ENCODE data around the gene CORO1C. TPM values are rescaled to one million over a fixed set of nuclear protein-coding genes. Genes with fewer than 3 reads are reported as not detected.
A peak's percentile ranks its signal among the peaks of the same experiment; 100 is the strongest.
"Not testable (repeated sequence)": the region's sequence is repeated elsewhere in the genome, so short reads cannot be mapped to it uniquely, and the experiment has no call there.

Gene CORO1C
- total RNA-seq, 1 donor from 2014 or later: 128 TPM

DNA sequence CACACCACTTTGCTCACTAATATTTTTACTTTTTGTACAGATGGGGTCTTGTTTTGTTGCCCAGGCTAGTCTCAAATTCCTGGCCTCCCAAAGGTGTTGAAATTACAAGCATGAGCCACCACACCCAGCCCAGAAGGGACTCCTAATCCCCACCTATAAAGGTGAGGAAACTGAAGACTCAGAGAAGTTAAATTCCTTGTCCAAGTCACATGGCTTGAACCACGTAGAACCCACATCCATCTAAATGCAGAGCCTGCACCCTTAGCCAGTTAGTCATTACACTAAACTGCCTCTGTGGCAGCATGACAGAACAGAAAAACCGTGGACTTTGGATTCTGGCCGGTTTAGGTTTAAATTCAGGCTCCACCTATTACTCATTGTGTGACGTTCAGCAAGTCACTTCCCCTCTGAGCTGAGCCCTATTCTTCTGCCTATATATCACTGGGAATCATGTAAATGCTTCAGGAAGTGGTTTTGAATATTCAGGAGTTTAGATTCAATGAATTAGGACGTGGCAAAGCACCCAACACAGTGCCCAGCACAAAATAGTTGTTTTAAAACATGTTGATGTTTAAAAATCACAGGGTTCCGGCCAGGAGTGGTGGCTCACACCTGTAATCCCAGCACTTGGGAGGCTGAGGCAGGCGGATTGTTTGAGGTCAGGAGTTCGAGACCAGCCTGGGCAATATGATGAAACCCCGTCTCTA lies 3.0 kb upstream of the CORO1C start:
- Mint-ChIP-seq H3K4me3 (peak overlapping the region; percentile 41), H3K36me3 (no peaks in the 10 kb centered on the region), H3K27me3 (ENCODE audit: insufficient read depth, low read depth) (no peaks in the 10 kb centered on the region), H3K27ac (no peak overlapping the region), H3K9me3 (no peaks in the 10 kb centered on the region), H3K4me1 (peaks cover 24% of the 10 kb centered on the region)
- DNase-seq (ENCODE audit: low spot score): no peak
- H3K4me1 ChIP-seq: peaks cover 6% of the 10 kb centered on the region
- H3K27me3 ChIP-seq: no peaks in the 10 kb centered on the region
- peaks cover 16% of the 10 kb centered on the region for H3K79me2 ChIP-seq (ENCODE audit: low read depth)
- H3K4me2 ChIP-seq: no peak overlapping the region
- H2AFZ ChIP-seq (replicated peaks): no peak overlapping the region
- H3F3A ChIP-seq (ENCODE audit: low read depth): peaks cover 30% of the 10 kb centered on the region
- H3K4me3 ChIP-seq: no peak overlapping the region
- TF ChIP-seq, protein P1, sequence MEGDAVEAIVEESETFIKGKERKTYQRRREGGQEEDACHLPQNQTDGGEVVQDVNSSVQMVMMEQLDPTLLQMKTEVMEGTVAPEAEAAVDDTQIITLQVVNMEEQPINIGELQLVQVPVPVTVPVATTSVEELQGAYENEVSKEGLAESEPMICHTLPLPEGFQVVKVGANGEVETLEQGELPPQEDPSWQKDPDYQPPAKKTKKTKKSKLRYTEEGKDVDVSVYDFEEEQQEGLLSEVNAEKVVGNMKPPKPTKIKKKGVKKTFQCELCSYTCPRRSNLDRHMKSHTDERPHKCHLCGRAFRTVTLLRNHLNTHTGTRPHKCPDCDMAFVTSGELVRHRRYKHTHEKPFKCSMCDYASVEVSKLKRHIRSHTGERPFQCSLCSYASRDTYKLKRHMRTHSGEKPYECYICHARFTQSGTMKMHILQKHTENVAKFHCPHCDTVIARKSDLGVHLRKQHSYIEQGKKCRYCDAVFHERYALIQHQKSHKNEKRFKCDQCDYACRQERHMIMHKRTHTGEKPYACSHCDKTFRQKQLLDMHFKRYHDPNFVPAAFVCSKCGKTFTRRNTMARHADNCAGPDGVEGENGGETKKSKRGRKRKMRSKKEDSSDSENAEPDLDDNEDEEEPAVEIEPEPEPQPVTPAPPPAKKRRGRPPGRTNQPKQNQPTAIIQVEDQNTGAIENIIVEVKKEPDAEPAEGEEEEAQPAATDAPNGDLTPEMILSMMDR (IDR thresholded peaks at IDR 0.05): no peak
- no peak for TF ChIP-seq EZH2 (IDR thresholded peaks at IDR 0.05)
- no peak overlapping the region for H3K27ac ChIP-seq
- H3K9me3 ChIP-seq (ENCODE audit: low read depth): no peaks in the 10 kb centered on the region
- no peak overlapping the region for H3K9ac ChIP-seq
- no peaks in the 10 kb centered on the region for H3K36me3 ChIP-seq
- H4K20me1 ChIP-seq (ENCODE audit: low read depth): peaks cover 5% of the 10 kb centered on the region

- H3K27me3 ChIP-seq; DNase-seq (ENCODE audit: low spot score); H3K27ac ChIP-seq; H3K9ac ChIP-seq; H3K27ac Mint-ChIP-seq; H3K36me3 ChIP-seq; H3K4me2 ChIP-seq; H3K9me3 Mint-ChIP-seq; H3K4me3 ChIP-seq; H3K27me3 Mint-ChIP-seq (ENCODE audit: insufficient read depth, low read depth); H3K36me3 Mint-ChIP-seq; H3K9me3 ChIP-seq (ENCODE audit: low read depth); H2AFZ ChIP-seq (replicated peaks): not testable (repeated sequence)
- Histone ChIP-seq H4K20me1 (ENCODE audit: low read depth) (peaks cover 17% of the 10 kb centered on the region), H3K4me1 (peaks cover 14% of the 10 kb centered on the region), H3F3A (ENCODE audit: low read depth) (peaks cover 32% of the 10 kb centered on the region), H3K79me2 (ENCODE audit: low read depth) (peaks cover 28% of the 10 kb centered on the region)
- H3K4me1 Mint-ChIP-seq: peaks cover 36% of the 10 kb centered on the region
- H3K4me3 Mint-ChIP-seq: peak overlapping the region; percentile 27
Measured at GRCh38 chr12:108733230-108733531, 1.9 kb upstream of the CORO1C start.

DNA sequence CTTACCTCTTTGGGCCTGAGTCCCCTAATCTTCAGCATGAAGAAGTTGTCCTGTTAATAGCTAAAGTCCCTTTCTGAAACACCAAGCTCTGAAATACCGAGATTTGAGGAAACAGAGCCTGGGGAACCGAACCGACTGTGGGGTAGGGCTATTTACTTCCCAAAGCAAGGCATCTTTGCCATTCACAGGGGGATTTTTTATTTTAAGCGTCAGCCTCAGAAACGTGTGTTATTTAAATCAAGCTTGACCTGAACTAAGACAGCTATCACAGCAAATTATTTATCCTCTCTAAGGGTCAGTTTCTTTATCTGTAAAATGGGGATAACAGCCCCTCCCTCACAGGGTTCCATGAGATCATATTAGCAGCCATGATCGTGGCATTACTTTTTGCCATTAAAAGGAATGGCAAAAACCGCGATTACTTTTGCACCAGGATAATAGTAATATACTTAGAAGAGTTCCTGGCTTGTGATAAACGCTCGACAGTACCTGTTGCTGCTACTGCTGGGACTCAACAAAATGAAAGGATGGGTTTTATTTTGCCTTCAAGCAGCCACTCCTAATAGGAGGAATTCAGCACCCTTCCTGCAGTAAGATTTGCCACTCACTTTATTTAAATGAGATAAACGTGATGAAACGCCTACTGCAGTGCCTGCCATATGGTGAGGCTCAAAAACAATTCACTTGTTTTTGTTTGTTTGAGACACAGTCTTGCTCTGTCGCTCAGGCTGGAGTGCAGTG lies 1.3 kb upstream of the CORO1C start:
- H2AFZ ChIP-seq (replicated peaks): peak overlapping the region; percentile 86
- no peak overlapping the region for H3K27ac ChIP-seq
- peaks cover 14% of the 10 kb centered on the region for H3K4me1 ChIP-seq
- H3K4me2 ChIP-seq: peak overlapping the region; percentile 69
- peaks cover 33% of the 10 kb centered on the region for H3K79me2 ChIP-seq (ENCODE audit: low read depth)
- peaks cover 22% of the 10 kb centered on the region for H4K20me1 ChIP-seq (ENCODE audit: low read depth)
- H3K27ac Mint-ChIP-seq: no peak overlapping the region
- peaks cover 3% of the 10 kb centered on the region for H3K36me3 Mint-ChIP-seq
- no peaks in the 10 kb centered on the region for H3K27me3 ChIP-seq
- no peak overlapping the region for H3K9ac ChIP-seq
- H3K4me3 Mint-ChIP-seq: peak overlapping the region; percentile 96
- TF ChIP-seq, protein P1 (IDR thresholded peaks at IDR 0.05): no peak
- TF ChIP-seq EZH2 (IDR thresholded peaks at IDR 0.05) (no peak), EZH2phosphoT487 (IDR thresholded peaks at IDR 0.05) (no peak)
- peaks cover 32% of the 10 kb centered on the region for H3F3A ChIP-seq (ENCODE audit: low read depth)
- peak overlapping the region; percentile 96 for H3K4me3 ChIP-seq
- H3K4me1 Mint-ChIP-seq: peaks cover 38% of the 10 kb centered on the region
- H3K9me3 Mint-ChIP-seq: no peaks in the 10 kb centered on the region
- H3K36me3 ChIP-seq: no peaks in the 10 kb centered on the region
- H3K9me3 ChIP-seq (ENCODE audit: low read depth): no peaks in the 10 kb centered on the region
- no peaks in the 10 kb centered on the region for H3K27me3 Mint-ChIP-seq (ENCODE audit: insufficient read depth, low read depth)
- DNase-seq (ENCODE audit: low spot score): no peak
